ENCODE measurements around the gene TANGO2. TPM values are rescaled to one million over a fixed set of nuclear protein-coding genes. Genes with fewer than 3 reads are reported as not detected.

The TANGO2 gene
- total RNA-seq, 1 experiment from 2014 or later, result 33.5 TPM

- CTCF ChIA-PET, result interaction anchor here (1.7 kb wide), 1 partner anchor 10 kb away, joined by 4 read pairs; no protein-coding TSS in a partner anchor
- intact Hi-C loops (cut with micrococcal nuclease; ENCODE audit: unreplicated experiment), result no loop called here
- Mint-ChIP-seq H3K4me1 (ENCODE audit: low read depth, unreplicated experiment) (no peaks in the 10 kb centered on the region), H3K9me3 (ENCODE audit: low read depth, unreplicated experiment) (no peaks in the 10 kb centered on the region), H3K27ac (ENCODE audit: unreplicated experiment) (peak overlapping the region; percentile 15), H3K27me3 (ENCODE audit: unreplicated experiment) (no peaks in the 10 kb centered on the region), H3K4me3 (ENCODE audit: low read depth, unreplicated experiment) (no peak overlapping the region), H3K36me3 (ENCODE audit: insufficient read depth, unreplicated experiment) (peaks cover 40% of the 10 kb centered on the region)
- no peak for DNase-seq
- no peak for TF ChIP-seq CTCF (IDR thresholded peaks at IDR 0.05; ENCODE audit: unreplicated experiment)
- no TSS peak for BruUV-seq (replicated peaks)
Measured at GRCh38 chr22:19975707-19976035, 45.2 kb upstream of the TANGO2 start.

GRCh38 chr22:19976671-19977070, 44.2 kb upstream of the TANGO2 start:
- no TSS peak for BruUV-seq (replicated peaks)
- CTCF ChIA-PET, result no interaction called here
- intact Hi-C loops (cut with micrococcal nuclease; ENCODE audit: unreplicated experiment), result no loop called here
- DNase-seq, result no peak
- no peak for TF ChIP-seq CTCF (IDR thresholded peaks at IDR 0.05; ENCODE audit: unreplicated experiment)
- Mint-ChIP-seq H3K9me3 (ENCODE audit: low read depth, unreplicated experiment) (no peaks in the 10 kb centered on the region), H3K36me3 (ENCODE audit: insufficient read depth, unreplicated experiment) (peaks cover 33% of the 10 kb centered on the region), H3K27ac (ENCODE audit: unreplicated experiment) (no peak overlapping the region), H3K27me3 (ENCODE audit: unreplicated experiment) (no peaks in the 10 kb centered on the region), H3K4me1 (ENCODE audit: low read depth, unreplicated experiment) (no peaks in the 10 kb centered on the region), H3K4me3 (ENCODE audit: low read depth, unreplicated experiment) (no peak overlapping the region)

- no peak for DNase-seq
- no peaks in the 10 kb centered on the region for H3K9me3 Mint-ChIP-seq (ENCODE audit: low read depth, unreplicated experiment)
- H3K27me3 Mint-ChIP-seq (ENCODE audit: unreplicated experiment), result no peaks in the 10 kb centered on the region
- CTCF ChIA-PET, result no interaction called here
- H3K27ac Mint-ChIP-seq (ENCODE audit: unreplicated experiment), result no peak overlapping the region
- intact Hi-C loops (cut with micrococcal nuclease; ENCODE audit: unreplicated experiment), result no loop called here
- no TSS peak for BruUV-seq (replicated peaks)
- peaks cover 35% of the 10 kb centered on the region for H3K36me3 Mint-ChIP-seq (ENCODE audit: insufficient read depth, unreplicated experiment)
- H3K4me3 Mint-ChIP-seq (ENCODE audit: low read depth, unreplicated experiment), result no peak overlapping the region
- TF ChIP-seq CTCF (IDR thresholded peaks at IDR 0.05; ENCODE audit: unreplicated experiment), result no peak
- no peaks in the 10 kb centered on the region for H3K4me1 Mint-ChIP-seq (ENCODE audit: low read depth, unreplicated experiment)
Measured at GRCh38 chr22:19977296-19978243, 43.3 kb upstream of the TANGO2 start.

- DNase-seq, result no peak
- H3K4me1 Mint-ChIP-seq (ENCODE audit: low read depth, unreplicated experiment), result peaks cover 7% of the 10 kb centered on the region
- CTCF ChIA-PET, result no interaction called here
- H3K9me3 Mint-ChIP-seq (ENCODE audit: low read depth, unreplicated experiment), result no peaks in the 10 kb centered on the region
- no TSS peak for BruUV-seq (replicated peaks)
- intact Hi-C loops (cut with micrococcal nuclease; ENCODE audit: unreplicated experiment), result no loop called here
- peaks cover 31% of the 10 kb centered on the region for H3K36me3 Mint-ChIP-seq (ENCODE audit: insufficient read depth, unreplicated experiment)
- no peak for TF ChIP-seq CTCF (IDR thresholded peaks at IDR 0.05; ENCODE audit: unreplicated experiment)
- H3K27me3 Mint-ChIP-seq (ENCODE audit: unreplicated experiment), result no peaks in the 10 kb centered on the region
- no peak overlapping the region for H3K4me3 Mint-ChIP-seq (ENCODE audit: low read depth, unreplicated experiment)
- no peak overlapping the region for H3K27ac Mint-ChIP-seq (ENCODE audit: unreplicated experiment)
Measured at GRCh38 chr22:19978748-19979147, 42.2 kb upstream of the TANGO2 start.

All from Calu3 (cell line).